ENCODE measurements around the gene MTR.

DNA sequence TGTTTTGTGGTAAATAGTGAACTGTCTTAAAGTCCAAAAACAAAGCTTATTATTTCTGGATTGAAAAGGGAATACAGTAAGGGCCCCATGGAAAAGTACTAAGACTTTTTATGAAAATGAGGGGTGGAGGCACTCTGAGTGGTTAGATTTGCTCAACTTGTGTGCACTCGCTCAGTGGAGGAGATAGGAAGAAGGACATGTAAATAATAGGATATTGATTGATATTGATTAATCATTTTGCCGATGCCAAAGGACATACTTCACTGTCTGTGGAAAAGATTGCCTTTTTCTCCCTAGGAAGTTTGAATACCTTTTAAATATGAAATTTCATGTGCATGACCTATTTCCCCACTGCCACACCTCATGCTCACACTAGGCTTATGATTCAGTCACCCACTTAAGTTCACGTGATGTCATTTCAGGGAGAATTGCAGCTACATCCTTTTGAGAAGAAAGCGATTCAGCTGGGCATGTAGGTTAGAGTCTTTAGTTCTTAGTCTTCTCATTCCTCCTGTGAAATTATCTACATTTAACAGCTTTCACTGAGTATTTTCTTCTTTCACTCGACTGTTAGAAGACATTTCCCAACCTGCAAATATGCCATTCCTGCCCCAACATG lies 5.0 kb downstream of the MTR start:
- TF ChIP-seq POLR2A (IDR thresholded peaks at IDR 0.05; ENCODE audit: borderline replicate concordance, extremely low read depth, insufficient read depth, insufficient read length) (no peak), POLR2AphosphoS5 (IDR thresholded peaks at IDR 0.05; ENCODE audit: low read depth, low read length) (no peak), CTCF (IDR thresholded peaks at IDR 0.05 in 2 of 3, conservative IDR thresholded peaks at IDR 0.05 in 1 of 3; ENCODE audit: borderline replicate concordance in 1 of 3, insufficient read depth in 1 of 3, low read depth in 2 of 3, low read length in 2 of 3) (no peak), EZH2phosphoT487 (IDR thresholded peaks at IDR 0.05; ENCODE audit: borderline replicate concordance) (no peak)
- TF ChIP-seq, protein P1, sequence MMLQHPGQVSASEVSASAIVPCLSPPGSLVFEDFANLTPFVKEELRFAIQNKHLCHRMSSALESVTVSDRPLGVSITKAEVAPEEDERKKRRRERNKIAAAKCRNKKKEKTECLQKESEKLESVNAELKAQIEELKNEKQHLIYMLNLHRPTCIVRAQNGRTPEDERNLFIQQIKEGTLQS (IDR thresholded peaks at IDR 0.05), result no peak
- TF ChIP-seq, protein P2, sequence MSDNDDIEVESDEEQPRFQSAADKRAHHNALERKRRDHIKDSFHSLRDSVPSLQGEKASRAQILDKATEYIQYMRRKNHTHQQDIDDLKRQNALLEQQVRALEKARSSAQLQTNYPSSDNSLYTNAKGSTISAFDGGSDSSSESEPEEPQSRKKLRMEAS (IDR thresholded peaks at IDR 0.05), result no peak

Measured in HCT116 (cell line).